ENCODE results near the gene GRB2.

GRCh38 chr17:75370286-75370915, 35.1 kb downstream of the GRB2 start:
- TF ChIP-seq USF2 (IDR thresholded peaks at IDR 0.05): no peak
- TF ChIP-seq CTCF (IDR thresholded peaks at IDR 0.05): no peak
- TF ChIP-seq EP300 (IDR thresholded peaks at IDR 0.05): no peak
- no peak for TF ChIP-seq BHLHE40 (IDR thresholded peaks at IDR 0.05; ENCODE audit: low read depth, low read length)
- TF ChIP-seq, protein P1, sequence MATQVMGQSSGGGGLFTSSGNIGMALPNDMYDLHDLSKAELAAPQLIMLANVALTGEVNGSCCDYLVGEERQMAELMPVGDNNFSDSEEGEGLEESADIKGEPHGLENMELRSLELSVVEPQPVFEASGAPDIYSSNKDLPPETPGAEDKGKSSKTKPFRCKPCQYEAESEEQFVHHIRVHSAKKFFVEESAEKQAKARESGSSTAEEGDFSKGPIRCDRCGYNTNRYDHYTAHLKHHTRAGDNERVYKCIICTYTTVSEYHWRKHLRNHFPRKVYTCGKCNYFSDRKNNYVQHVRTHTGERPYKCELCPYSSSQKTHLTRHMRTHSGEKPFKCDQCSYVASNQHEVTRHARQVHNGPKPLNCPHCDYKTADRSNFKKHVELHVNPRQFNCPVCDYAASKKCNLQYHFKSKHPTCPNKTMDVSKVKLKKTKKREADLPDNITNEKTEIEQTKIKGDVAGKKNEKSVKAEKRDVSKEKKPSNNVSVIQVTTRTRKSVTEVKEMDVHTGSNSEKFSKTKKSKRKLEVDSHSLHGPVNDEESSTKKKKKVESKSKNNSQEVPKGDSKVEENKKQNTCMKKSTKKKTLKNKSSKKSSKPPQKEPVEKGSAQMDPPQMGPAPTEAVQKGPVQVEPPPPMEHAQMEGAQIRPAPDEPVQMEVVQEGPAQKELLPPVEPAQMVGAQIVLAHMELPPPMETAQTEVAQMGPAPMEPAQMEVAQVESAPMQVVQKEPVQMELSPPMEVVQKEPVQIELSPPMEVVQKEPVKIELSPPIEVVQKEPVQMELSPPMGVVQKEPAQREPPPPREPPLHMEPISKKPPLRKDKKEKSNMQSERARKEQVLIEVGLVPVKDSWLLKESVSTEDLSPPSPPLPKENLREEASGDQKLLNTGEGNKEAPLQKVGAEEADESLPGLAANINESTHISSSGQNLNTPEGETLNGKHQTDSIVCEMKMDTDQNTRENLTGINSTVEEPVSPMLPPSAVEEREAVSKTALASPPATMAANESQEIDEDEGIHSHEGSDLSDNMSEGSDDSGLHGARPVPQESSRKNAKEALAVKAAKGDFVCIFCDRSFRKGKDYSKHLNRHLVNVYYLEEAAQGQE (IDR thresholded peaks at IDR 0.05): no peak
